HepG2 (cell line): ENCODE data around the gene ZNRD2. TPM values are rescaled to one million over a fixed set of nuclear protein-coding genes. Genes with fewer than 3 reads are reported as not detected.

Source experiments
- ATAC-seq: fragments of 200-7000 bp; cut with Tn5 transposase; 3 replicates; pipeline ENCODE4 v1.9.1; 2020; ENCODE audit warnings: mild to moderate bottlenecking, moderate library complexity
- BruUV-seq: library from RNA; stranded (reverse); fragments of 400-500 nt; replicated peaks from 2 replicates; lab custom pipeline; 2021; lab: Mats Ljungman, UMichigan
- CTCF ChIA-PET: fragments of 300-600 bp; formaldehyde crosslinking; extraction: SDS; loops from one replicate; lab custom pipeline; 2021; ENCODE audit warnings: low total read pairs, inconsistent platforms, low intra/inter-chr PET ratio; lab: Yijun Ruan, JAX
- POLR2A ChIA-PET: fragments of 350-600 bp; sonication (Branson Sonifier 250); formaldehyde crosslinking; loops from one replicate; lab custom pipeline; 2020; ENCODE audit warnings: antibody characterized with exemption, inconsistent platforms; lab: Yijun Ruan, JAX
- DNase-seq: peaks from one replicate; pipeline ENCODE4 v3.0.0-alpha.2; 2015; ENCODE audit warnings: low spot score
- FAIRE-seq: peaks from 3 replicates; lab custom pipeline; 2011; peaks lifted over from hg19 to GRCh38; lab: Jason Lieb, UNC
- H2AFZ ChIP-seq: one replicate; pipeline ENCODE4 v1.6.1; 2011; ENCODE audit warnings: low read length, inconsistent platforms
- H3K27ac ChIP-seq: fragments of 300-600 bp; 3 replicates; pipeline ENCODE4 v1.8.0; 2011; ENCODE audit warnings: mixed run types, mild to moderate bottlenecking, mixed read lengths, low read length, inconsistent platforms; ENCODE audit not compliant: insufficient read depth; ENCODE audit errors: extremely low read length
- H3K27me3 ChIP-seq, 2 experiments: fragments of 200-600 bp in 1 of 2; 2 replicates in 1 of 2; 3 replicates in 1 of 2; pipeline versions ENCODE4 v1.6.0 to v1.8.0; 2011; ENCODE audit warnings: low read length in 2 of 2, mild to moderate bottlenecking in 2 of 2, moderate library complexity in 2 of 2, inconsistent platforms in 1 of 2; ENCODE audit not compliant: insufficient read depth in 2 of 2, control insufficient read depth in 1 of 2
- H3K36me3 ChIP-seq, 2 experiments: fragments of 200-600 bp in 1 of 2; replicated peaks in 1 of 2; 2 replicates in 1 of 2; 3 replicates in 1 of 2; pipeline versions ENCODE4 v1.5.1 to v1.8.0; 2011; ENCODE audit warnings: low read length in 2 of 2, inconsistent platforms in 1 of 2; ENCODE audit not compliant: insufficient read depth in 2 of 2, control insufficient read depth in 1 of 2
- H3K4me1 ChIP-seq: 2 replicates; pipeline ENCODE4 v1.5.1; 2012; ENCODE audit warnings: low read length, inconsistent platforms; ENCODE audit not compliant: insufficient read depth
- H3K4me2 ChIP-seq: 2 replicates; pipeline ENCODE4 v1.6.0; 2011; ENCODE audit warnings: low read depth, low read length, inconsistent platforms
- H3K4me3 ChIP-seq, 3 experiments: fragments of 200-600 bp in 1 of 3; sonication (generic), shearing (Covaris generic) in 1 of 3; replicated peaks in 1 of 3; 2 replicates each; pipeline ENCODE4 v1.5.1; 2011 to 2016; ENCODE audit warnings: low read length in 3 of 3, inconsistent platforms in 2 of 3, low read depth in 2 of 3, mild to moderate bottlenecking in 2 of 3, control low read depth in 1 of 3, mixed read lengths in 1 of 3; ENCODE audit not compliant: insufficient read depth in 1 of 3
- H3K79me2 ChIP-seq: one replicate; pipeline ENCODE4 v1.6.1; 2011; ENCODE audit warnings: low read length, inconsistent platforms; ENCODE audit not compliant: insufficient read depth
- H3K9ac ChIP-seq: 2 replicates; pipeline ENCODE4 v1.6.0; 2011; ENCODE audit warnings: mild to moderate bottlenecking, low read depth, low read length, inconsistent platforms; ENCODE audit not compliant: insufficient read depth
- H3K9me3 ChIP-seq: 2 replicates; pipeline ENCODE4 v1.5.1; 2012; ENCODE audit warnings: mild to moderate bottlenecking, low read length
- H4K20me1 ChIP-seq: 2 replicates; pipeline ENCODE4 v1.6.0; 2011; ENCODE audit warnings: inconsistent platforms, mild to moderate bottlenecking, low read length, moderate library complexity; ENCODE audit not compliant: insufficient read depth
- ELF4 ChIP-seq: sonication (generic); formaldehyde crosslinking; IDR thresholded peaks from 2 replicates; pipeline ENCODE4 v1.5.0; 2020; ENCODE audit warnings: missing genetic modification reagents, mild to moderate bottlenecking, moderate library complexity, borderline replicate concordance
- JUND ChIP-seq: sonication (generic); formaldehyde crosslinking; IDR thresholded peaks from 2 replicates; pipeline ENCODE4 v1.8.0; 2022; ENCODE audit warnings: mild to moderate bottlenecking, missing genetic modification reagents
- RAD21 ChIP-seq: fragments of 450-650 bp; formaldehyde crosslinking; IDR thresholded peaks from 2 replicates; pipeline ENCODE4 v1.5.0; 2020; ENCODE audit warnings: mild to moderate bottlenecking
- SAP130 ChIP-seq: IDR thresholded peaks from 2 replicates; pipeline ENCODE4 v1.6.1; 2016; ENCODE audit warnings: low read depth
- SMC3 ChIP-seq: IDR thresholded peaks from 2 replicates; pipeline ENCODE4 v1.6.1; 2011; ENCODE audit warnings: low read length, improper control_type of control experiment
- STAG1 ChIP-seq: sonication (generic); formaldehyde crosslinking; IDR thresholded peaks from 2 replicates; pipeline ENCODE4 v1.4.0; 2020; ENCODE audit warnings: missing genetic modification reagents
- TBP ChIP-seq: sonication (generic); formaldehyde crosslinking; IDR thresholded peaks from 2 replicates; pipeline ENCODE4 v1.5.0; 2020; ENCODE audit warnings: missing genetic modification reagents
- XRCC5 ChIP-seq: fragments of 200-400 bp; formaldehyde crosslinking; optimal IDR thresholded peaks from 2 replicates; pipeline ENCODE3; 2017; ENCODE audit warnings: mild to moderate bottlenecking, low read length
- ZFX ChIP-seq: sonication (generic); formaldehyde crosslinking; IDR thresholded peaks from 2 replicates; pipeline ENCODE4 v1.4.0; 2020; ENCODE audit warnings: mild to moderate bottlenecking, low read depth, missing genetic modification reagents, moderate library complexity
- ZMAT3 ChIP-seq: sonication (generic); formaldehyde crosslinking; conservative IDR thresholded peaks from 2 replicates; pipeline ENCODE4 v1.7.0; 2021; ENCODE audit warnings: missing genetic modification reagents
- ZNF101 ChIP-seq: sonication (generic); formaldehyde crosslinking; IDR thresholded peaks from 2 replicates; pipeline ENCODE4 v1.4.0; 2020; ENCODE audit warnings: mild to moderate bottlenecking, low read depth, missing genetic modification reagents, borderline replicate concordance
- ZNF292 ChIP-seq: sonication (generic); formaldehyde crosslinking; IDR thresholded peaks from 2 replicates; pipeline ENCODE4 v1.8.1; 2022; ENCODE audit warnings: mild to moderate bottlenecking, low read depth, missing genetic modification reagents, borderline replicate concordance
- WGBS: methylation state at CpG from one replicate; pipeline ENCODE4 v1.1.6; 2017; ENCODE audit warnings: low lambda C conversion rate; 5-methylcytosine and 5-hydroxymethylcytosine counted together
- in situ Hi-C: cut with HindIII; loops from 2 replicates; pipeline ENCODE4 v1.10.0; 2017; ENCODE audit warnings: low pct_unique_long_range_greater_than_20kb; ENCODE audit not compliant: extremely low pct_ligation_motif_present
- intact Hi-C: fragments of 100-400 bp; cut with micrococcal nuclease; formaldehyde crosslinking; loops from one replicate; pipeline ENCODE4 v1.10.0; 2022; ENCODE audit not compliant: unreplicated experiment
- polyA plus RNA-seq, 8 experiments: library from polyadenylated mRNA; depleted of rRNA in 3 of 8; stranded (reverse) in 7 of 8; unstranded in 1 of 8; fragments of >200 nt; fragmentation: Illumina TruSeq in 4 of 8; extraction: Trizol in 4 of 8; gene quantifications; 2 replicates each; pipeline versions ENCODE4 v1.2.1 to v1.2.3, GENCODE V29; 2011 to 2016; ENCODE audit warnings: low read depth in 4 of 8, missing spikeins in 1 of 8, mixed read lengths in 1 of 8; ENCODE audit not compliant: insufficient read depth in 1 of 8
- total RNA-seq, 5 experiments: library from RNA; depleted of rRNA; stranded (reverse); fragments of >200 nt; fragmentation: Illumina TruSeq; extraction: Trizol; gene quantifications; 2 replicates each; pipeline ENCODE4 v1.2.3, GENCODE V29; 2016; ENCODE audit warnings: low read depth in 1 of 5
- TF ChIP-seq, protein P1 (sequence below): IDR thresholded peaks from 2 replicates; pipeline ENCODE4 v1.6.1; 2016; ENCODE audit warnings: low read depth, control low read depth
- TF ChIP-seq, protein P2 (sequence below): sonication (generic); formaldehyde crosslinking; IDR thresholded peaks from 2 replicates; pipeline ENCODE4 v1.5.0; 2020; ENCODE audit warnings: mild to moderate bottlenecking, missing genetic modification reagents, moderate library complexity

ZNRD2 gene
- total and polyA plus RNA-seq, 2 of the 13 experiments (the other 11 are each of a cell fraction or from before 2014, with no cell fraction given): 29.2 to 34.0 TPM

DNA sequence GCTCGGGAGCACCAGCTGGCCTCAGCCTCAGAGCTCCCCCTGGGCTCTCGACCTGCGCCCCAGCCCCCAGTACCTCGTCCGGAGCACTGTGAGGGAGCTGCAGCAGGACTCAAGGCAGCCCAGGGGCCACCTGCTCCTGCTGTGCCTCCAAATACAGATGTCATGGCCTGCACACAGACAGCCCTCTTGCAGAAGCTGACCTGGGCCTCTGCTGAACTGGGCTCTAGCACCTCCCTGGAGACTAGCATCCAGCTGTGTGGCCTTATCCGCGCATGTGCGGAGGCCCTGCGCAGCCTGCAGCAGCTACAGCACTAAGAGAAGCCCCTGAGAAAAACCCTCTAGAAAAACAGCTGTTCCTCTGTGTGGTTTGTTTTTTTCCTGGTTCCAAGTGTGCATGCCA is 1.1 kb downstream of the ZNRD2 start:
- no peak overlapping the region for H3K27ac ChIP-seq
- in situ Hi-C loops (no loop called here), intact Hi-C loops (loop anchor here (2.0 kb wide), 1 partner anchor 31 kb away; no protein-coding TSS in a partner anchor)
- no peak overlapping the region for H2AFZ ChIP-seq
- H3K4me3 ChIP-seq: peak overlapping the region; percentile 85 to 99 (median 95)
- peaks cover 23% of the 10 kb centered on the region for H3K79me2 ChIP-seq
- TF ChIP-seq XRCC5: peak; percentile 3
- 0 out of 2 replicates have a peak, but pooled peaks have one; percentile 5 for TF ChIP-seq ZFX (CRISPR knock-in tag)
- no peak for TF ChIP-seq ZNF101
- TF ChIP-seq, protein P1, sequence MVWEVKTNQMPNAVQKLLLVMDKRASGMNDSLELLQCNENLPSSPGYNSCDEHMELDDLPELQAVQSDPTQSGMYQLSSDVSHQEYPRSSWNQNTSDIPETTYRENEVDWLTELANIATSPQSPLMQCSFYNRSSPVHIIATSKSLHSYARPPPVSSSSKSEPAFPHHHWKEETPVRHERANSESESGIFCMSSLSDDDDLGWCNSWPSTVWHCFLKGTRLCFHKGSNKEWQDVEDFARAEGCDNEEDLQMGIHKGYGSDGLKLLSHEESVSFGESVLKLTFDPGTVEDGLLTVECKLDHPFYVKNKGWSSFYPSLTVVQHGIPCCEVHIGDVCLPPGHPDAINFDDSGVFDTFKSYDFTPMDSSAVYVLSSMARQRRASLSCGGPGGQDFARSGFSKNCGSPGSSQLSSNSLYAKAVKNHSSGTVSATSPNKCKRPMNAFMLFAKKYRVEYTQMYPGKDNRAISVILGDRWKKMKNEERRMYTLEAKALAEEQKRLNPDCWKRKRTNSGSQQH (CRISPR knock-in tag): no peak
- H3K36me3 ChIP-seq: peaks cover 3 to 5% of the 10 kb centered on the region in 2 experiments; a peak in 2 of 5 replicates
- peaks cover 48% of the 10 kb centered on the region for H3K4me1 ChIP-seq
- ChIA-PET CTCF (interaction anchor here (1.3 kb wide), 1 partner anchor 31 kb away, joined by 7 read pairs; no protein-coding TSS in a partner anchor), POLR2A (interaction anchor here (0.8 to 2.5 kb wide), 5 partner anchors 12 to 45 kb away, joined by 3 to 34 read pairs (median 8); partner anchors contain the start of genes LTBP3 and PCNX3)
- no peaks in the 10 kb centered on the region; a peak in 1 of 5 replicates for H3K27me3 ChIP-seq
- H3K4me2 ChIP-seq: peak overlapping the region; percentile 92
- WGBS: 64% methylated on average over 4 of the region's 9 CpGs
- BruUV-seq: no TSS peak
- no peaks in the 10 kb centered on the region; the same call in 1 of the 2 replicates for H4K20me1 ChIP-seq
- no peak for ATAC-seq
- H3K9me3 ChIP-seq: no peaks in the 10 kb centered on the region
- no peak for DNase-seq
- no peak for FAIRE-seq
- peak overlapping the region; percentile 88 for H3K9ac ChIP-seq

DNA sequence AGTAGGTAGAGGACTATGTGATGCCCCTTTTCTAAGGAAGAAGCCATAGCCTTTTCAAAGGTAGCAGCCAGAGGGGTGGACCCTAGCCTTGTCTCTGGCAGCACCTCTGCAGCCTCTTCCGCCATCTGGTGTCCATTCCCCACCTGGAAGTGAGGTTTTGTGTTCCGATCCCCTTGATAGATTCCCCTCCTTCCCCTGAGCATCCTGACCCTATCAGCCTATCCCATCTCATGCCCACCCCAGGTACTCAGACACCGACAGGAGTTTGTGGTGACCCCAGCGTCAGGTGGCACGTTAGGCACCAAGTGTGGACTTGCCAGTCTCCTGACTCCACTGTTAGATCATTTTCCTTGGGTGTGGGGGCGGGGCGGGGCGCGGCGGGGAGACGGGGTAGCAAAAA is 1.7 kb downstream of the ZNRD2 start:
- in situ Hi-C loops: no loop called here
- H4K20me1 ChIP-seq: no peaks in the 10 kb centered on the region; the same call in 1 of the 2 replicates
- CTCF ChIA-PET: interaction anchor here (1.3 kb wide), 1 partner anchor 31 kb away, joined by 7 read pairs; no protein-coding TSS in a partner anchor
- H3K9ac ChIP-seq: peak overlapping the region; percentile 88; the same call in 1 of the 2 replicates
- no peak overlapping the region for H2AFZ ChIP-seq
- H3K27me3 ChIP-seq: no peaks in the 10 kb centered on the region; a peak in 1 of 5 replicates
- H3K9me3 ChIP-seq: no peaks in the 10 kb centered on the region
- FAIRE-seq (no peak), DNase-seq (no peak), ATAC-seq (no peak)
- POLR2A ChIA-PET: interaction anchor here (0.6 to 1.8 kb wide), 4 partner anchors 11 to 43 kb away, joined by 3 to 8 read pairs (median 3); partner anchors contain the start of gene PCNX3
- no peak overlapping the region for H3K27ac ChIP-seq
- WGBS: 74% methylated on average over 11 of the region's 11 CpGs
- H3K4me3 ChIP-seq: peak overlapping the region in 1 of 3 experiments; percentile 99; a peak in 3 of 6 replicates
- H3K79me2 ChIP-seq: peaks cover 23% of the 10 kb centered on the region
- peaks cover 3 to 5% of the 10 kb centered on the region in 2 experiments; a peak in 2 of 5 replicates for H3K36me3 ChIP-seq
- intact Hi-C loops: loop anchor here (2.0 kb wide), 1 partner anchor 31 kb away; no protein-coding TSS in a partner anchor
- H3K4me2 ChIP-seq: peak overlapping the region; percentile 92
- H3K4me1 ChIP-seq: peaks cover 54% of the 10 kb centered on the region
- BruUV-seq: no TSS peak
- no peak for TF ChIP-seq ZNF292 (CRISPR knock-in tag)
- TF ChIP-seq ZFX (CRISPR knock-in tag): 0 out of 2 replicates have a peak, but pooled peaks have one; percentile 23
- no peak for TF ChIP-seq ELF4
- peak; percentile 16; the same call in 1 of the 2 replicates for TF ChIP-seq SAP130 (CRISPR knock-in tag)
- TF ChIP-seq, protein P2, sequence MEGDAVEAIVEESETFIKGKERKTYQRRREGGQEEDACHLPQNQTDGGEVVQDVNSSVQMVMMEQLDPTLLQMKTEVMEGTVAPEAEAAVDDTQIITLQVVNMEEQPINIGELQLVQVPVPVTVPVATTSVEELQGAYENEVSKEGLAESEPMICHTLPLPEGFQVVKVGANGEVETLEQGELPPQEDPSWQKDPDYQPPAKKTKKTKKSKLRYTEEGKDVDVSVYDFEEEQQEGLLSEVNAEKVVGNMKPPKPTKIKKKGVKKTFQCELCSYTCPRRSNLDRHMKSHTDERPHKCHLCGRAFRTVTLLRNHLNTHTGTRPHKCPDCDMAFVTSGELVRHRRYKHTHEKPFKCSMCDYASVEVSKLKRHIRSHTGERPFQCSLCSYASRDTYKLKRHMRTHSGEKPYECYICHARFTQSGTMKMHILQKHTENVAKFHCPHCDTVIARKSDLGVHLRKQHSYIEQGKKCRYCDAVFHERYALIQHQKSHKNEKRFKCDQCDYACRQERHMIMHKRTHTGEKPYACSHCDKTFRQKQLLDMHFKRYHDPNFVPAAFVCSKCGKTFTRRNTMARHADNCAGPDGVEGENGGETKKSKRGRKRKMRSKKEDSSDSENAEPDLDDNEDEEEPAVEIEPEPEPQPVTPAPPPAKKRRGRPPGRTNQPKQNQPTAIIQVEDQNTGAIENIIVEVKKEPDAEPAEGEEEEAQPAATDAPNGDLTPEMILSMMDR (CRISPR knock-in tag): peak; percentile 60
- TF ChIP-seq XRCC5: peak; percentile 5
- 0 out of 2 replicates have a peak, but pooled peaks have one; percentile 21 for TF ChIP-seq RAD21 (CRISPR knock-in tag)
- TF ChIP-seq TBP (CRISPR knock-in tag): no peak
- TF ChIP-seq ZMAT3: 0 out of 2 replicates have a peak, but pooled peaks have one; percentile 36
- TF ChIP-seq JUND (CRISPR knock-in tag): no peak
- TF ChIP-seq SMC3: peak; percentile 41; the same call in 1 of the 2 replicates
- TF ChIP-seq STAG1 (CRISPR knock-in tag): peak; percentile 61
